ENCODE results near the gene PLEKHN1. TPM values are rescaled to one million over a fixed set of nuclear protein-coding genes. Genes with fewer than 3 reads are reported as not detected.

The PLEKHN1 gene
- total RNA-seq, 2 experiments from 2014 or later: not detected

DNA sequence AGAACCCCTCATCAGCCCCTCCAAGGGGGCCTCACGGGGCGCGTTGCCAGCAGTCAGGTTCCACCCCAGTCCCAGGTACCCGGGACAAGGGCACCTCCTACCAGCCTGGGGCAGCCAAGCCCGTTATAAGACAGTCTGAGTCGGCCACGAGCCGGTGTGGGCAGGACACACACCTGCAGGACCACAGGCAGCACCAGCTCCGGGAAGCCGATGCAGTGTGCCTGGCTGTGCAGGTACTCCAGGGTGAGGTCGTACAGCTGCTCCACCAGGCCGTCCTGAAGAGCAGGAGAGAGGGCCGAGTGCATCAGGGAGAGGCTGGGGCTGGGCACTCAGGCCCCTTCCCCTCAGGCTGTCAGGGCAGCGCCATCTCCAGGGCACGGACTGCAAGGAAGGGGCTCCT lies 18.3 kb upstream of the PLEKHN1 start:
- H3K4me1 ChIP-seq (ENCODE audit: insufficient read depth, low read length, poor library complexity, severe bottlenecking): no peaks in the 10 kb centered on the region
- H3K4me3 ChIP-seq (ENCODE audit: low read depth, low read length, poor library complexity, severe bottlenecking): no peak overlapping the region
- no peak for TF ChIP-seq EZH2phosphoT487 (IDR thresholded peaks at IDR 0.05; ENCODE audit: borderline replicate concordance, low read depth, low read length)
- TF ChIP-seq, protein P1, sequence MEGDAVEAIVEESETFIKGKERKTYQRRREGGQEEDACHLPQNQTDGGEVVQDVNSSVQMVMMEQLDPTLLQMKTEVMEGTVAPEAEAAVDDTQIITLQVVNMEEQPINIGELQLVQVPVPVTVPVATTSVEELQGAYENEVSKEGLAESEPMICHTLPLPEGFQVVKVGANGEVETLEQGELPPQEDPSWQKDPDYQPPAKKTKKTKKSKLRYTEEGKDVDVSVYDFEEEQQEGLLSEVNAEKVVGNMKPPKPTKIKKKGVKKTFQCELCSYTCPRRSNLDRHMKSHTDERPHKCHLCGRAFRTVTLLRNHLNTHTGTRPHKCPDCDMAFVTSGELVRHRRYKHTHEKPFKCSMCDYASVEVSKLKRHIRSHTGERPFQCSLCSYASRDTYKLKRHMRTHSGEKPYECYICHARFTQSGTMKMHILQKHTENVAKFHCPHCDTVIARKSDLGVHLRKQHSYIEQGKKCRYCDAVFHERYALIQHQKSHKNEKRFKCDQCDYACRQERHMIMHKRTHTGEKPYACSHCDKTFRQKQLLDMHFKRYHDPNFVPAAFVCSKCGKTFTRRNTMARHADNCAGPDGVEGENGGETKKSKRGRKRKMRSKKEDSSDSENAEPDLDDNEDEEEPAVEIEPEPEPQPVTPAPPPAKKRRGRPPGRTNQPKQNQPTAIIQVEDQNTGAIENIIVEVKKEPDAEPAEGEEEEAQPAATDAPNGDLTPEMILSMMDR (conservative IDR thresholded peaks at IDR 0.05; ENCODE audit: low read length): no peak
- no peak overlapping the region for H2AFZ ChIP-seq (ENCODE audit: low read length)
- no peaks in the 10 kb centered on the region for H3K9me2 ChIP-seq (ENCODE audit: insufficient read depth, low read length)
- no peaks in the 10 kb centered on the region for H3K79me2 ChIP-seq (ENCODE audit: insufficient read depth, low read depth, low read length)
- no peak overlapping the region for H3K4me2 ChIP-seq (ENCODE audit: low read length)
- intact Hi-C loops (cut with micrococcal nuclease; ENCODE audit: unreplicated experiment): no loop called here
- H3K9me3 ChIP-seq (ENCODE audit: low read length): no peaks in the 10 kb centered on the region
- no peak overlapping the region for H3K27ac ChIP-seq (ENCODE audit: low read depth, low read length, poor library complexity, severe bottlenecking)
- CTCF ChIA-PET (ENCODE audit: unreplicated experiment): no interaction called here
- peaks cover 76% of the 10 kb centered on the region for H3K36me3 ChIP-seq (ENCODE audit: insufficient read depth, low read length)
- DNase-seq (ENCODE audit: low spot score): no peak
- POLR2A ChIA-PET: no interaction called here
- BruUV-seq (replicated peaks): no TSS peak
- no peaks in the 10 kb centered on the region for H4K20me1 ChIP-seq (ENCODE audit: insufficient read depth, low read length)

DNA sequence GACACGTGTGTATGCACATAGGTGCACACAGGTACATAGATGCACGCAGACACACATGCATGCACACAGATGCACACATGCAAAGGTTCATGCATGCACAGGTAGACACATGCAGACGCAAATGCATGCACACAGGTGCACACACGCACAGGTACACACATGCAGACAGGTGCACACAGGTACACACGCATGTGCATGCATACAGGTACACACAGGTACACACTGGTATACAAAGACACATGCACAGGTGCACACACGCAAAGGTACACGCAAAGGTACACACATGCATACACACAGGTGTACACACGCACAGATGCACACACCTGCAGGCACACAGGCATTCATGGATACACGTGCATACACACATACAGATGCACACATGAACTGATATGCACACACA lies 16.0 kb upstream of the PLEKHN1 start:
- DNase-seq (ENCODE audit: low spot score): no peak
- Histone ChIP-seq H3K9me3 (ENCODE audit: low read length) (no peaks in the 10 kb centered on the region), H3K4me2 (ENCODE audit: low read length) (no peak overlapping the region), H3K36me3 (ENCODE audit: insufficient read depth, low read length) (peaks cover 92% of the 10 kb centered on the region), H3K4me1 (ENCODE audit: insufficient read depth, low read length, poor library complexity, severe bottlenecking) (no peaks in the 10 kb centered on the region), H3K79me2 (ENCODE audit: insufficient read depth, low read depth, low read length) (no peaks in the 10 kb centered on the region), H3K4me3 (ENCODE audit: low read depth, low read length, poor library complexity, severe bottlenecking) (no peak overlapping the region), H2AFZ (ENCODE audit: low read length) (no peak overlapping the region), H3K27ac (ENCODE audit: low read depth, low read length, poor library complexity, severe bottlenecking) (no peak overlapping the region), H3K9me2 (ENCODE audit: insufficient read depth, low read length) (no peaks in the 10 kb centered on the region), H4K20me1 (ENCODE audit: insufficient read depth, low read length) (no peaks in the 10 kb centered on the region)
- no peak for TF ChIP-seq EZH2phosphoT487 (IDR thresholded peaks at IDR 0.05; ENCODE audit: borderline replicate concordance, low read depth, low read length)
- TF ChIP-seq, protein P1 (conservative IDR thresholded peaks at IDR 0.05; ENCODE audit: low read length): no peak
- POLR2A ChIA-PET: no interaction called here
- intact Hi-C loops (cut with micrococcal nuclease; ENCODE audit: unreplicated experiment): no loop called here
- CTCF ChIA-PET (ENCODE audit: unreplicated experiment): no interaction called here
- no TSS peak for BruUV-seq (replicated peaks)

DNA sequence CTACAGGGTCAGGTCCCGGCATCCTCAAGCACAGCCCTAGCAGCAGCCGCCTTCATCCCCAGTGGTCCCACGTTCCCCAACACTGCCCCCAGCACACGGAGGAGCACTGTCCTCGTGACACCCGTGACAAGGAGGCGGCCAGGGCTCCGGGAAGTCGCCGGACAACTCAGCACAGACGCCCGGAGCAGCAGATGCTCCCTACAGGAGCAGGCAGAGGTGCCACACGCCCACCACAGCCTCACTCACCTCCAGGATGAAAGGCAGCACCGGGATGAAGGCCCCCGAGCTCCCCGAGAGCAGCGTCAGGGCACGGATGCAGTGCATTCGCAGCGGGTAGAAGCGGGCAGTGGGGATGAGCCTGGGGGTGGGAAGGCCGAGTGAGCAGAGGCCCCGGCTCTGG lies 15.4 kb upstream of the PLEKHN1 start:
- ChIA-PET POLR2A (no interaction called here), CTCF (ENCODE audit: unreplicated experiment) (no interaction called here)
- Histone ChIP-seq H2AFZ (ENCODE audit: low read length) (no peak overlapping the region), H3K9me2 (ENCODE audit: insufficient read depth, low read length) (no peaks in the 10 kb centered on the region), H3K4me2 (ENCODE audit: low read length) (no peak overlapping the region), H4K20me1 (ENCODE audit: insufficient read depth, low read length) (no peaks in the 10 kb centered on the region), H3K9me3 (ENCODE audit: low read length) (no peaks in the 10 kb centered on the region), H3K4me1 (ENCODE audit: insufficient read depth, low read length, poor library complexity, severe bottlenecking) (no peaks in the 10 kb centered on the region), H3K4me3 (ENCODE audit: low read depth, low read length, poor library complexity, severe bottlenecking) (no peak overlapping the region), H3K79me2 (ENCODE audit: insufficient read depth, low read depth, low read length) (no peaks in the 10 kb centered on the region), H3K36me3 (ENCODE audit: insufficient read depth, low read length) (peaks cover 92% of the 10 kb centered on the region), H3K27ac (ENCODE audit: low read depth, low read length, poor library complexity, severe bottlenecking) (no peak overlapping the region)
- BruUV-seq (replicated peaks): no TSS peak
- intact Hi-C loops (cut with micrococcal nuclease; ENCODE audit: unreplicated experiment): no loop called here
- TF ChIP-seq, protein P1 (conservative IDR thresholded peaks at IDR 0.05; ENCODE audit: low read length): no peak
- no peak for TF ChIP-seq EZH2phosphoT487 (IDR thresholded peaks at IDR 0.05; ENCODE audit: borderline replicate concordance, low read depth, low read length)
- DNase-seq (ENCODE audit: low spot score): no peak
